ENCODE data around the gene FUT3.
A peak's percentile ranks its signal among the peaks of the same experiment; 100 is the strongest.
"Not testable (repeated sequence)": the region's sequence is repeated elsewhere in the genome, so short reads cannot be mapped to it uniquely, and the experiment has no call there.

FUT3 gene

GRCh38 chr19:5882421-5882968 is 31.2 kb upstream of the FUT3 start:
- DNase-seq (ENCODE audit: low read depth in 2 of 2) = no peak

- no peak for DNase-seq (ENCODE audit: low read depth in 2 of 2)
Observed at GRCh38 chr19:5881543-5882299, 30.5 kb upstream of the FUT3 start.

- peak in 1 of 2 experiments; percentile 29 for DNase-seq (ENCODE audit: low read depth in 2 of 2)
Observed at GRCh38 chr19:5880604-5881078, 29.4 kb upstream of the FUT3 start.

GRCh38 chr19:5880196-5880595 is 28.9 kb upstream of the FUT3 start:
- DNase-seq (ENCODE audit: low read depth in 2 of 2) = no peak

GRCh38 chr19:5877882-5878281 is 26.6 kb upstream of the FUT3 start:
- no peak for DNase-seq (ENCODE audit: low read depth in 2 of 2)

GRCh38 chr19:5877427-5877826 is 26.2 kb upstream of the FUT3 start:
- DNase-seq (ENCODE audit: low read depth in 2 of 2) = no peak

GRCh38 chr19:5874496-5874895 is 23.2 kb upstream of the FUT3 start:
- peak in 1 of 2 experiments; percentile 6 for DNase-seq (ENCODE audit: low read depth in 2 of 2)

GRCh38 chr19:5873617-5874199 is 22.5 kb upstream of the FUT3 start:
- no peak for DNase-seq (ENCODE audit: low read depth in 2 of 2)

- DNase-seq (ENCODE audit: low read depth in 2 of 2) = no peak
Observed at GRCh38 chr19:5870986-5871394, 19.7 kb upstream of the FUT3 start.

GRCh38 chr19:5867201-5868136 is 16.2 kb upstream of the FUT3 start:
- no peak for DNase-seq (ENCODE audit: low read depth in 2 of 2)

GRCh38 chr19:5865772-5866171 is 14.5 kb upstream of the FUT3 start:
- no peak for DNase-seq (ENCODE audit: low read depth in 2 of 2)

GRCh38 chr19:5864725-5865486 is 13.7 kb upstream of the FUT3 start:
- DNase-seq (ENCODE audit: low read depth in 2 of 2) = no peak

- DNase-seq (ENCODE audit: low read depth in 2 of 2) = no peak
Observed at GRCh38 chr19:5864013-5864720, 12.9 kb upstream of the FUT3 start.

- DNase-seq (ENCODE audit: low read depth in 2 of 2) = no peak
Observed at GRCh38 chr19:5863030-5863665, 11.9 kb upstream of the FUT3 start.

GRCh38 chr19:5857203-5858081 is 6.2 kb upstream of the FUT3 start:
- DNase-seq (ENCODE audit: low read depth in 2 of 2) = no peak

- not testable (repeated sequence) for DNase-seq (ENCODE audit: low read depth in 2 of 2)
Observed at GRCh38 chr19:5855151-5855550, 3.9 kb upstream of the FUT3 start.

GRCh38 chr19:5854121-5854520 is 2.9 kb upstream of the FUT3 start:
- not testable (repeated sequence) for DNase-seq (ENCODE audit: low read depth in 2 of 2)

- DNase-seq (ENCODE audit: low read depth in 2 of 2) = peak in 1 of 2 experiments; percentile 14
Observed at GRCh38 chr19:5850743-5851293, 431 bp downstream of the FUT3 start.

GRCh38 chr19:5850189-5850588 is 1.1 kb downstream of the FUT3 start:
- no peak for DNase-seq (ENCODE audit: low read depth in 2 of 2)
